GM10266 (cell line): Measurements from ENCODE around the gene KIF5C.

Source experiments
- DNase-seq: peaks from one replicate; pipeline ENCODE4 v3.0.0; 2012; ENCODE audit errors: extremely low spot score
- TF ChIP-seq, protein P1 (sequence below): IDR thresholded peaks from 2 replicates; pipeline ENCODE4 v1.5.1; 2012; ENCODE audit warnings: mild to moderate bottlenecking, low read depth; ENCODE audit not compliant: control insufficient read depth, insufficient read depth; ENCODE audit errors: missing control alignments

KIF5C gene

DNA sequence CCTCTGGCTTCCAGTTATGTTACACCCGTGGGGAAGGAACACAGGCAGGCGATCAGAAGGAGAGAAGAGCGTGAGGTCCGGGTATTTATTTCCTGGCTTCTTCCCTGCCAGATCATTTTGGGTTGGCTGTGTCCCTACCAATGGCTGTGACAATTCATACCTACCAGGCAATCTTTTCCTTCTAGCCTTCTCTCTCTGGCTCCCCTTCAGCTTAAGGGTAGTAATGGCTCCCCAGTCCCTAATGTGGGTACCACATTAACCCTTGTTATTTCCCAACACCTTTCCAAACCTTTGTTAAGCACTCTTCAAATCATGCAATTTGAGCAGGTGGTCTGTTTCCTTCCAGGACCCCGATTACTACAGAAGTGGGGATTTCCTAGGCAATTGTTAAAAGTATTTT is 84.7 kb downstream of the KIF5C start:
- no peak for DNase-seq
- TF ChIP-seq, protein P1, sequence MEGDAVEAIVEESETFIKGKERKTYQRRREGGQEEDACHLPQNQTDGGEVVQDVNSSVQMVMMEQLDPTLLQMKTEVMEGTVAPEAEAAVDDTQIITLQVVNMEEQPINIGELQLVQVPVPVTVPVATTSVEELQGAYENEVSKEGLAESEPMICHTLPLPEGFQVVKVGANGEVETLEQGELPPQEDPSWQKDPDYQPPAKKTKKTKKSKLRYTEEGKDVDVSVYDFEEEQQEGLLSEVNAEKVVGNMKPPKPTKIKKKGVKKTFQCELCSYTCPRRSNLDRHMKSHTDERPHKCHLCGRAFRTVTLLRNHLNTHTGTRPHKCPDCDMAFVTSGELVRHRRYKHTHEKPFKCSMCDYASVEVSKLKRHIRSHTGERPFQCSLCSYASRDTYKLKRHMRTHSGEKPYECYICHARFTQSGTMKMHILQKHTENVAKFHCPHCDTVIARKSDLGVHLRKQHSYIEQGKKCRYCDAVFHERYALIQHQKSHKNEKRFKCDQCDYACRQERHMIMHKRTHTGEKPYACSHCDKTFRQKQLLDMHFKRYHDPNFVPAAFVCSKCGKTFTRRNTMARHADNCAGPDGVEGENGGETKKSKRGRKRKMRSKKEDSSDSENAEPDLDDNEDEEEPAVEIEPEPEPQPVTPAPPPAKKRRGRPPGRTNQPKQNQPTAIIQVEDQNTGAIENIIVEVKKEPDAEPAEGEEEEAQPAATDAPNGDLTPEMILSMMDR: no peak

DNA sequence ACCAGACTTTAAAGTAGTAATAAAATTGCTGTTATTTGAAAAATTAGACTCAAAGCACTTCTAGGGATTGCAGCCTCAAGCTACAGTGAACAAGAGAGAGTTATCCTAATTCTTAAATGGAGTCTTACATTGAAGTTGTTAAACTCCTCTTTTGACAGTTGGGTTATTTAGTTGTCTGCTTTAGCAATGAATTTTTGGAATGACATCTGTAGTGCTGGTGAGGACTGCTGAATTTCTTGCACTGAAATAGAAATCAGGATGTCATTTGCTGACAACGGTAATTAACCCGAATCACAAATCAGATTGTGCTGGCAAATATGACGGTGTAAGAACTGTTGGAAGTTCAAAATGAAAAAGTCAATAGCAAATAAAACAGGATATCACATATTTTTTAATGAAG is 85.5 kb downstream of the KIF5C start:
- TF ChIP-seq, protein P1: no peak
- DNase-seq: no peak

- DNase-seq: no peak
- TF ChIP-seq, protein P1: no peak
Measured at GRCh38 chr2:148963461-148963860, 88.4 kb downstream of the KIF5C start.

DNA sequence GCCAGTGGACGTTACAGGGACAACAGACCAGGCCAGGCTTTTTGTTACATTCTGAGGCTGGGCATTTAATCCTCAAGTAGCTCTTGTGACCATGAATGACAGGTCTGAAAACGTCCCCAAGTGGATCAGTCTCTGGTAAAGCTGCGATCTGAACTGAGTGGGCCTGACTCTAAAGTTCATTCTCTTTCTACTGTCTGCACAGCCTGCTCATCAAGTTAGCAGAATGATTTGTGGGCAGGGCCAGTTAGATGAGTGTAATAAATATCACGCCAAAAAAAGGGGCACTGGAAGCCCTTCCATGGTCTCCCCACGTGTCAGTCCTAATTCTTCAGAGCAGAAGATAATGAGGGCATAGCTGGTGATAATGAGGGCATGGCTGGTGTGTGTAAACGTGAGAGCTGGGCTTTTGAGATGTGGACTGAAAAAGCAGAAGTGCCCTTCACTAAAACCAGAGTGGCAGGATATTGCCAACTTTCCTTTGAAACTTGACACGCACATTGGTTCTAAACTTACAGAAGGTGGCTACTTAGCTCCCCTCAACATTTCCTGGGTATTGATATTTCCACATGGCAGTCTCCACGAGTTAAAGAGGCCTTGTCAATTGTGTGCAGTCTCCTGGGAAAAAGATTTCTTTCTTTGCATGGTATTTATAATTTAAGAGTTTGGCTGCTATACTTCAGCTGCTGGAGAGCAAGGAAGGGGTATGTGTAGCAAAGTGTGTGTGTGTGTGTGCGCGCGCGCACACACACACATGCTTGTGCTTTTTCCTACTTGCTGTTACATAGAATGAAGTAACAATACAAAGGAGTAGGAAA is 90.8 kb downstream of the KIF5C start:
- TF ChIP-seq, protein P1: no peak
- no peak for DNase-seq

DNA sequence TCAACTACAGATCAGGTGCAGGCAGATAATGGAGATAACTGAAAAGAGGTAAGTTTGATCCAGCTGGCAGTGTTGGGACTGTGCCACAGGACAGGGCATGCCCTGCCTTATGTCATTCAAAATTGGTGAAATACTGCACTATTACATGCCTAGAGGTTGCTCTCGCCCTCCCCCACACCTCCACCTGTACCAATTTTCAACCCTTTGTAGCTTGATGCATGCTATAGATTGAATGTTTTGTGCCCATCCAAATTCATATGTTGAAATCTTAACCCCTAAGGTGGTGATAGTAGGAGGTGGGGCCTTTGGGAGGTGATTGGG is 91.4 kb downstream of the KIF5C start:
- no peak for DNase-seq
- TF ChIP-seq, protein P1: no peak

DNA sequence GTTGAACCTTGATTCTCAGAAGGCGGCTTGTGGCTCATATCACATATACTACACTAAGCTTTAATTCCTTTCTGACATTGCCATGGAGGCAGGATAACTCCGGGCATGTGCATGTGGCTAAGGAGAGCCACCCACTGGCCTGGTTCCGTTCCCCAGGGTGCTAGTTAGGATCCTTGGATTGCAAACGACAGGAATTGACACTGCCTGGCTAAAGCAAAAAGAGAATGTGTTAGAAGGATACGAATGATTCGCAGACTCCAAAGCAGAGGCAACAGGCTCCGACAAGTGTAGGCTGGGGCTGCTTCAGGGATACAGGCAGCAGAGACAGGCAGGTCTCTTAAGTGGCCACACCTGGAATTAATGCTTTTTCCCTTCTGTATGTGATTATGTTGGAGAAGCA is 92.0 kb downstream of the KIF5C start:
- DNase-seq: no peak
- TF ChIP-seq, protein P1: no peak

DNA sequence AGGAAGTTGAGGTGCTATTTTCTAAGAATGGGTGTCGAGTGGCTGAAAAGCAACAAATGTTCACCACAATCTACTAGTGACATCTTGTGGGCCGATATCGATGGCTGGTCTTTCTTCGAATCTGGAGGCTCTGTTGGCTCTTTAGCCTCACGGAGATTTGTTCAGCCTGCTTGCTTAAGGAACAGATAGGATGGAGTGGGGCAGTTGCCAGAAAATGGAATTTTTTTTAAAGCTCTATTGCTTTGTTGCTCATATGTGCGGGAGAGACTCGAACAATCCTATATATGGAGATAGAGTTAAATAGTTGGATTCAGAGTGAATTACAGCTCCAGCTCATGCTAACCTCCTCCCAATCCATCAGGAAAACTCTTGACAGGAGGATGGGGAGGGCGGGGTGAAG is 92.6 kb downstream of the KIF5C start:
- TF ChIP-seq, protein P1: no peak
- DNase-seq: no peak
